Measurements from ENCODE around the gene XPO6.

Gene XPO6

GRCh38 chr16:28172336-28172735, 39.4 kb downstream of the XPO6 start (continued):
- no peak for TF ChIP-seq ZBTB49 (tag by site-specific recombination; IDR thresholded peaks at IDR 0.05; ENCODE audit: low read depth)

- no peak overlapping the region for H3K4me3 ChIP-seq (ENCODE audit: low read depth, low read length)
- TF ChIP-seq ZBTB17 (tag by site-specific recombination; IDR thresholded peaks at IDR 0.05): no peak
- TF ChIP-seq PRDM1 (tag by site-specific recombination; IDR thresholded peaks at IDR 0.05): 0 out of 2 replicates have a peak, but pooled peaks have one; percentile 4
- H3K4me1 ChIP-seq (ENCODE audit: control insufficient read depth, insufficient read depth, low read length): no peaks in the 10 kb centered on the region
- POLR2A ChIA-PET: no interaction called here
- H3K36me3 ChIP-seq (ENCODE audit: control insufficient read depth in 2 of 2, insufficient read depth in 1 of 2, low read length in 2 of 2): peaks cover 22 to 81% of the 10 kb centered on the region in 2 experiments
- no peaks in the 10 kb centered on the region for H3K9me3 ChIP-seq (ENCODE audit: control insufficient read depth, insufficient read depth, low read depth, low read length)
- no peak overlapping the region for H3K27ac ChIP-seq (ENCODE audit: extremely low read depth, low read depth, low read length)
- CTCF ChIA-PET: interaction anchor here (0.6 kb wide), 1 partner anchor 20 kb away, joined by 3 read pairs; no protein-coding TSS in a partner anchor
These were observed 39.9 kb downstream of the XPO6 start for GRCh38 chr16:28171816-28172215.

- Histone ChIP-seq H3K4me1 (ENCODE audit: control insufficient read depth, insufficient read depth, low read length) (no peaks in the 10 kb centered on the region), H3K4me3 (ENCODE audit: low read depth, low read length) (no peak overlapping the region), H3K27ac (ENCODE audit: extremely low read depth, low read depth, low read length) (no peak overlapping the region), H3K9me3 (ENCODE audit: control insufficient read depth, insufficient read depth, low read depth, low read length) (no peaks in the 10 kb centered on the region), H3K36me3 (ENCODE audit: control insufficient read depth in 2 of 2, insufficient read depth in 1 of 2, low read length in 2 of 2) (peaks cover 28 to 77% of the 10 kb centered on the region in 2 experiments; a peak in 2 of 3 replicates)
- CTCF ChIA-PET: interaction anchor here (1.5 kb wide), 1 partner anchor 34 kb away, joined by 4 read pairs; no protein-coding TSS in a partner anchor
- POLR2A ChIA-PET: no interaction called here
- no peak for TF ChIP-seq GLIS1 (tag by site-specific recombination; IDR thresholded peaks at IDR 0.05)
- TF ChIP-seq SP2 (tag by site-specific recombination; IDR thresholded peaks at IDR 0.05): no peak
- no peak for TF ChIP-seq GLI4 (tag by site-specific recombination; IDR thresholded peaks at IDR 0.05)
- no peak for TF ChIP-seq ZBTB7A (tag by site-specific recombination; IDR thresholded peaks at IDR 0.05; ENCODE audit: low read depth)
- TF ChIP-seq KLF9 (tag by site-specific recombination; IDR thresholded peaks at IDR 0.05; ENCODE audit: low read depth): no peak
These were observed 42.7 kb downstream of the XPO6 start for GRCh38 chr16:28168991-28169554.

GRCh38 chr16:28167730-28168129, 44.0 kb downstream of the XPO6 start:
- H3K36me3 ChIP-seq (ENCODE audit: control insufficient read depth in 2 of 2, insufficient read depth in 1 of 2, low read length in 2 of 2): peaks cover 28 to 77% of the 10 kb centered on the region in 2 experiments; a peak in 2 of 3 replicates
- no peak overlapping the region for H3K27ac ChIP-seq (ENCODE audit: extremely low read depth, low read depth, low read length)
- CTCF ChIA-PET: interaction anchor here (0.7 kb wide), 1 partner anchor 116 kb away, joined by 4 read pairs; no protein-coding TSS in a partner anchor
- no peaks in the 10 kb centered on the region; the same call in 1 of the 2 replicates for H3K4me1 ChIP-seq (ENCODE audit: control insufficient read depth, insufficient read depth, low read length)
- no peak for TF ChIP-seq ZFP41 (tag by site-specific recombination; IDR thresholded peaks at IDR 0.05; ENCODE audit: borderline replicate concordance)
- no peak for TF ChIP-seq ZNF449 (tag by site-specific recombination; IDR thresholded peaks at IDR 0.05)
- no peak for TF ChIP-seq BCL6B (tag by site-specific recombination; IDR thresholded peaks at IDR 0.05)
- TF ChIP-seq ZSCAN23 (tag by site-specific recombination; IDR thresholded peaks at IDR 0.05): no peak
- POLR2A ChIA-PET: no interaction called here
- no peak overlapping the region for H3K4me3 ChIP-seq (ENCODE audit: low read depth, low read length)
- H3K9me3 ChIP-seq (ENCODE audit: control insufficient read depth, insufficient read depth, low read depth, low read length): no peaks in the 10 kb centered on the region

Measured in HEK293 (cell line).